MM.1S (cell line): ENCODE results near the gene MYL4.

Experiments
- EZH2 ChIP-seq: fragments of 300-600 bp; sonication (generic); optimal IDR thresholded peaks from 2 replicates; pipeline ENCODE3; 2017; ENCODE audit warnings: low read depth, mild to moderate bottlenecking, antibody characterized with exemption, low read length, mixed read lengths
- TF ChIP-seq, protein P1 (sequence below): fragments of 300-600 bp; sonication (generic); IDR thresholded peaks from 2 replicates; pipeline ENCODE4 v1.5.1; 2016; ENCODE audit warnings: antibody characterized with exemption, low read length, mixed read lengths

DNA sequence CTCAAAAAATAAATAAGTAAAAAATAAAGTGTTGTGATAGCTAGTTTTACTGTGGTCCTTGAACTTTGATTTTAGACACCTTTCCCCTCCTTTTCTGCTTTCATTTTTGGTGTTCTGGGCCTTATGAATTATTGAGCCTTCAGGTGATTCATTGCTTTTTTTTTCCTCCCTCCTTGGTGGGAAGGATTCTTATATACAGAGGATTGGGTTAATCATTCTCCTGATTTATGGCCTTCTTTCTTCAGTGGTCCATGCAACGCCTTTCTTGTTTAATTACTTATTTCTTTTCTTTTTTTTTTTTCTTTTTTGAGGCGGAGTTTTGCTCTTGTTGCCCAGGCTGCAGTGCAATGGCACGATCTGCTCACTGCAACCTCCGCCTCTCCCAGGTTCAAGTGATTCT, 8.0 kb upstream of the MYL4 start:
- TF ChIP-seq EZH2: no peak
- TF ChIP-seq, protein P1, sequence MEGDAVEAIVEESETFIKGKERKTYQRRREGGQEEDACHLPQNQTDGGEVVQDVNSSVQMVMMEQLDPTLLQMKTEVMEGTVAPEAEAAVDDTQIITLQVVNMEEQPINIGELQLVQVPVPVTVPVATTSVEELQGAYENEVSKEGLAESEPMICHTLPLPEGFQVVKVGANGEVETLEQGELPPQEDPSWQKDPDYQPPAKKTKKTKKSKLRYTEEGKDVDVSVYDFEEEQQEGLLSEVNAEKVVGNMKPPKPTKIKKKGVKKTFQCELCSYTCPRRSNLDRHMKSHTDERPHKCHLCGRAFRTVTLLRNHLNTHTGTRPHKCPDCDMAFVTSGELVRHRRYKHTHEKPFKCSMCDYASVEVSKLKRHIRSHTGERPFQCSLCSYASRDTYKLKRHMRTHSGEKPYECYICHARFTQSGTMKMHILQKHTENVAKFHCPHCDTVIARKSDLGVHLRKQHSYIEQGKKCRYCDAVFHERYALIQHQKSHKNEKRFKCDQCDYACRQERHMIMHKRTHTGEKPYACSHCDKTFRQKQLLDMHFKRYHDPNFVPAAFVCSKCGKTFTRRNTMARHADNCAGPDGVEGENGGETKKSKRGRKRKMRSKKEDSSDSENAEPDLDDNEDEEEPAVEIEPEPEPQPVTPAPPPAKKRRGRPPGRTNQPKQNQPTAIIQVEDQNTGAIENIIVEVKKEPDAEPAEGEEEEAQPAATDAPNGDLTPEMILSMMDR: no peak
